Vagina (tissue), 2 donors: ENCODE data around the gene S100G.

Source experiments
- CTCF ChIP-seq, 3 experiments: fragments of 450-650 bp in 2 of 3; fragments of 200-600 bp in 1 of 3; sonication (generic) in 1 of 3; IDR thresholded peaks; one replicate each; pipeline ENCODE4 v1.5.1; 2017 to 2019; ENCODE audit warnings: antibody characterized with exemption in 3 of 3, mild to moderate bottlenecking in 2 of 3, moderate library complexity in 2 of 3
- POLR2A ChIP-seq, 2 donors: fragments of 450-650 bp; IDR thresholded peaks; one replicate each; pipeline ENCODE4 v1.6.1; 2017; ENCODE audit warnings: antibody characterized with exemption in 2 of 2, mild to moderate bottlenecking in 2 of 2, moderate library complexity in 2 of 2

GRCh38 chrX:16603822-16604221 lies 46.1 kb upstream of the S100G start:
- TF ChIP-seq CTCF (IDR thresholded peaks at IDR 0.05): no peak
- no peak for TF ChIP-seq POLR2A (IDR thresholded peaks at IDR 0.05)
